GM23338 (cell line): ENCODE data around the gene TMEM178B.

Source experiments
- CREB1 ChIP-seq: fragments of 250-450 bp; sonication (Bioruptor Pico); IDR thresholded peaks from 2 replicates; pipeline ENCODE4 v1.5.0; 2020; ENCODE audit warnings: low read depth, mild to moderate bottlenecking, moderate library complexity
- EZH2 ChIP-seq: fragments of 200-600 bp; sonication (generic); IDR thresholded peaks from one replicate; pipeline ENCODE4 v1.8.0; 2017; ENCODE audit warnings: antibody characterized with exemption, mild to moderate bottlenecking, low read depth; ENCODE audit not compliant: unreplicated experiment
- EZH2phosphoT487 ChIP-seq: fragments of 200-600 bp; sonication (generic); IDR thresholded peaks from one replicate; pipeline ENCODE4 v1.8.1; 2018; ENCODE audit warnings: antibody characterized with exemption; ENCODE audit not compliant: unreplicated experiment
- JUNB ChIP-seq: IDR thresholded peaks from one replicate; pipeline ENCODE4 v1.6.1; 2016; ENCODE audit warnings: antibody characterized with exemption; ENCODE audit not compliant: unreplicated experiment
- NANOG ChIP-seq: IDR thresholded peaks from 2 replicates; pipeline ENCODE4 v1.6.1; 2016; ENCODE audit warnings: antibody characterized with exemption, borderline replicate concordance
- POLR2AphosphoS5 ChIP-seq: IDR thresholded peaks from 2 replicates; pipeline ENCODE4 v1.6.1; 2016; ENCODE audit warnings: antibody characterized with exemption, low read depth
- STAT1 ChIP-seq: IDR thresholded peaks from one replicate; pipeline ENCODE4 v1.6.1; 2016; ENCODE audit warnings: antibody characterized with exemption; ENCODE audit not compliant: unreplicated experiment
- TF ChIP-seq, protein P1 (sequence below), 2 experiments: fragments of 200-600 bp in 1 of 2; sonication (generic) in 1 of 2; conservative IDR thresholded peaks; 2 replicates each; pipeline versions ENCODE4 v1.5.1 to v1.6.1; 2016 to 2017; ENCODE audit warnings: antibody characterized with exemption in 2 of 2, low read depth in 2 of 2, mild to moderate bottlenecking in 2 of 2, moderate library complexity in 1 of 2
- TF ChIP-seq, protein P2 (sequence below): IDR thresholded peaks from one replicate; pipeline ENCODE4 v1.6.1; 2018; ENCODE audit warnings: antibody characterized with exemption; ENCODE audit not compliant: unreplicated experiment
- TF ChIP-seq, protein P3 (sequence below): fragments of 250-450 bp; sonication (Bioruptor Pico); IDR thresholded peaks from 2 replicates; pipeline ENCODE4 v1.5.0; 2020; ENCODE audit warnings: mild to moderate bottlenecking, moderate library complexity

DNA sequence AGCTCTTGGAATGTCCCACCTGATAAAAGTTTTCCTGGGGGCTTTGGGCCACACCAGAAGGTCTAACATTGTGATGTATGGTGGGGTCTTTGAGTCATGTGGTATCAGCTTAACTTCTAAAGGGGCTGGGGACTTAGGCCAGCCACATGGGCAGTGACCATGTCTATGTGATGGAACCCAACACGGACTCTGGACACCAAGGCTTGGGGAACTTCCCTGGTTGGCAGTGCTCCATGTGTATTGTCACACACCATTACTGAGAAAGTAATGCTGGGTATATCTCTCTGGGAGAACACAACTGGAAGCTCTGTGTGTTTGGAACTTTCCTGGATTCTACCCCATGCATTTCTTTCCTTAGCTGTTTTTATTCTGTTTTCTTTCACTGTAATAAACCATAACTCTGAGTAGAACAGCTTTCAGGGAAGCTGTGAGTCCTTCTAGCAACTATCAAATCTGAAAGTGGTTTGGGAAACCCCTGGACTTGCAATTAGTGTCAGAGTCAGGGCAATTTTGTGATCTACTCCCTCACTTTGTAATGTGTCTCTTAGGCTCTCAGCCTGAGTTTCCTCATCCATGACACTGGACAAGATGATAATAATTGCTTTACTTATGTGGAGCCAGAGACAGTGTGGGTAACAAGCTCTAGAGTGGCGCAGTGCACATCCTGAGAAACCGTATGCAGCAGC lies 448.9 kb downstream of the TMEM178B start:
- TF ChIP-seq, protein P1, sequence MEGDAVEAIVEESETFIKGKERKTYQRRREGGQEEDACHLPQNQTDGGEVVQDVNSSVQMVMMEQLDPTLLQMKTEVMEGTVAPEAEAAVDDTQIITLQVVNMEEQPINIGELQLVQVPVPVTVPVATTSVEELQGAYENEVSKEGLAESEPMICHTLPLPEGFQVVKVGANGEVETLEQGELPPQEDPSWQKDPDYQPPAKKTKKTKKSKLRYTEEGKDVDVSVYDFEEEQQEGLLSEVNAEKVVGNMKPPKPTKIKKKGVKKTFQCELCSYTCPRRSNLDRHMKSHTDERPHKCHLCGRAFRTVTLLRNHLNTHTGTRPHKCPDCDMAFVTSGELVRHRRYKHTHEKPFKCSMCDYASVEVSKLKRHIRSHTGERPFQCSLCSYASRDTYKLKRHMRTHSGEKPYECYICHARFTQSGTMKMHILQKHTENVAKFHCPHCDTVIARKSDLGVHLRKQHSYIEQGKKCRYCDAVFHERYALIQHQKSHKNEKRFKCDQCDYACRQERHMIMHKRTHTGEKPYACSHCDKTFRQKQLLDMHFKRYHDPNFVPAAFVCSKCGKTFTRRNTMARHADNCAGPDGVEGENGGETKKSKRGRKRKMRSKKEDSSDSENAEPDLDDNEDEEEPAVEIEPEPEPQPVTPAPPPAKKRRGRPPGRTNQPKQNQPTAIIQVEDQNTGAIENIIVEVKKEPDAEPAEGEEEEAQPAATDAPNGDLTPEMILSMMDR (conservative IDR thresholded peaks at IDR 0.05; ENCODE audit: low read depth in 2 of 2): no peak
- TF ChIP-seq POLR2AphosphoS5 (no peak), EZH2phosphoT487 (no peak), EZH2 (no peak), CREB1 (CRISPR knock-in tag) (no peak), STAT1 (no peak), JUNB (no peak), NANOG (no peak)
- TF ChIP-seq, protein P2, sequence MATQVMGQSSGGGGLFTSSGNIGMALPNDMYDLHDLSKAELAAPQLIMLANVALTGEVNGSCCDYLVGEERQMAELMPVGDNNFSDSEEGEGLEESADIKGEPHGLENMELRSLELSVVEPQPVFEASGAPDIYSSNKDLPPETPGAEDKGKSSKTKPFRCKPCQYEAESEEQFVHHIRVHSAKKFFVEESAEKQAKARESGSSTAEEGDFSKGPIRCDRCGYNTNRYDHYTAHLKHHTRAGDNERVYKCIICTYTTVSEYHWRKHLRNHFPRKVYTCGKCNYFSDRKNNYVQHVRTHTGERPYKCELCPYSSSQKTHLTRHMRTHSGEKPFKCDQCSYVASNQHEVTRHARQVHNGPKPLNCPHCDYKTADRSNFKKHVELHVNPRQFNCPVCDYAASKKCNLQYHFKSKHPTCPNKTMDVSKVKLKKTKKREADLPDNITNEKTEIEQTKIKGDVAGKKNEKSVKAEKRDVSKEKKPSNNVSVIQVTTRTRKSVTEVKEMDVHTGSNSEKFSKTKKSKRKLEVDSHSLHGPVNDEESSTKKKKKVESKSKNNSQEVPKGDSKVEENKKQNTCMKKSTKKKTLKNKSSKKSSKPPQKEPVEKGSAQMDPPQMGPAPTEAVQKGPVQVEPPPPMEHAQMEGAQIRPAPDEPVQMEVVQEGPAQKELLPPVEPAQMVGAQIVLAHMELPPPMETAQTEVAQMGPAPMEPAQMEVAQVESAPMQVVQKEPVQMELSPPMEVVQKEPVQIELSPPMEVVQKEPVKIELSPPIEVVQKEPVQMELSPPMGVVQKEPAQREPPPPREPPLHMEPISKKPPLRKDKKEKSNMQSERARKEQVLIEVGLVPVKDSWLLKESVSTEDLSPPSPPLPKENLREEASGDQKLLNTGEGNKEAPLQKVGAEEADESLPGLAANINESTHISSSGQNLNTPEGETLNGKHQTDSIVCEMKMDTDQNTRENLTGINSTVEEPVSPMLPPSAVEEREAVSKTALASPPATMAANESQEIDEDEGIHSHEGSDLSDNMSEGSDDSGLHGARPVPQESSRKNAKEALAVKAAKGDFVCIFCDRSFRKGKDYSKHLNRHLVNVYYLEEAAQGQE: no peak
- TF ChIP-seq, protein P3, sequence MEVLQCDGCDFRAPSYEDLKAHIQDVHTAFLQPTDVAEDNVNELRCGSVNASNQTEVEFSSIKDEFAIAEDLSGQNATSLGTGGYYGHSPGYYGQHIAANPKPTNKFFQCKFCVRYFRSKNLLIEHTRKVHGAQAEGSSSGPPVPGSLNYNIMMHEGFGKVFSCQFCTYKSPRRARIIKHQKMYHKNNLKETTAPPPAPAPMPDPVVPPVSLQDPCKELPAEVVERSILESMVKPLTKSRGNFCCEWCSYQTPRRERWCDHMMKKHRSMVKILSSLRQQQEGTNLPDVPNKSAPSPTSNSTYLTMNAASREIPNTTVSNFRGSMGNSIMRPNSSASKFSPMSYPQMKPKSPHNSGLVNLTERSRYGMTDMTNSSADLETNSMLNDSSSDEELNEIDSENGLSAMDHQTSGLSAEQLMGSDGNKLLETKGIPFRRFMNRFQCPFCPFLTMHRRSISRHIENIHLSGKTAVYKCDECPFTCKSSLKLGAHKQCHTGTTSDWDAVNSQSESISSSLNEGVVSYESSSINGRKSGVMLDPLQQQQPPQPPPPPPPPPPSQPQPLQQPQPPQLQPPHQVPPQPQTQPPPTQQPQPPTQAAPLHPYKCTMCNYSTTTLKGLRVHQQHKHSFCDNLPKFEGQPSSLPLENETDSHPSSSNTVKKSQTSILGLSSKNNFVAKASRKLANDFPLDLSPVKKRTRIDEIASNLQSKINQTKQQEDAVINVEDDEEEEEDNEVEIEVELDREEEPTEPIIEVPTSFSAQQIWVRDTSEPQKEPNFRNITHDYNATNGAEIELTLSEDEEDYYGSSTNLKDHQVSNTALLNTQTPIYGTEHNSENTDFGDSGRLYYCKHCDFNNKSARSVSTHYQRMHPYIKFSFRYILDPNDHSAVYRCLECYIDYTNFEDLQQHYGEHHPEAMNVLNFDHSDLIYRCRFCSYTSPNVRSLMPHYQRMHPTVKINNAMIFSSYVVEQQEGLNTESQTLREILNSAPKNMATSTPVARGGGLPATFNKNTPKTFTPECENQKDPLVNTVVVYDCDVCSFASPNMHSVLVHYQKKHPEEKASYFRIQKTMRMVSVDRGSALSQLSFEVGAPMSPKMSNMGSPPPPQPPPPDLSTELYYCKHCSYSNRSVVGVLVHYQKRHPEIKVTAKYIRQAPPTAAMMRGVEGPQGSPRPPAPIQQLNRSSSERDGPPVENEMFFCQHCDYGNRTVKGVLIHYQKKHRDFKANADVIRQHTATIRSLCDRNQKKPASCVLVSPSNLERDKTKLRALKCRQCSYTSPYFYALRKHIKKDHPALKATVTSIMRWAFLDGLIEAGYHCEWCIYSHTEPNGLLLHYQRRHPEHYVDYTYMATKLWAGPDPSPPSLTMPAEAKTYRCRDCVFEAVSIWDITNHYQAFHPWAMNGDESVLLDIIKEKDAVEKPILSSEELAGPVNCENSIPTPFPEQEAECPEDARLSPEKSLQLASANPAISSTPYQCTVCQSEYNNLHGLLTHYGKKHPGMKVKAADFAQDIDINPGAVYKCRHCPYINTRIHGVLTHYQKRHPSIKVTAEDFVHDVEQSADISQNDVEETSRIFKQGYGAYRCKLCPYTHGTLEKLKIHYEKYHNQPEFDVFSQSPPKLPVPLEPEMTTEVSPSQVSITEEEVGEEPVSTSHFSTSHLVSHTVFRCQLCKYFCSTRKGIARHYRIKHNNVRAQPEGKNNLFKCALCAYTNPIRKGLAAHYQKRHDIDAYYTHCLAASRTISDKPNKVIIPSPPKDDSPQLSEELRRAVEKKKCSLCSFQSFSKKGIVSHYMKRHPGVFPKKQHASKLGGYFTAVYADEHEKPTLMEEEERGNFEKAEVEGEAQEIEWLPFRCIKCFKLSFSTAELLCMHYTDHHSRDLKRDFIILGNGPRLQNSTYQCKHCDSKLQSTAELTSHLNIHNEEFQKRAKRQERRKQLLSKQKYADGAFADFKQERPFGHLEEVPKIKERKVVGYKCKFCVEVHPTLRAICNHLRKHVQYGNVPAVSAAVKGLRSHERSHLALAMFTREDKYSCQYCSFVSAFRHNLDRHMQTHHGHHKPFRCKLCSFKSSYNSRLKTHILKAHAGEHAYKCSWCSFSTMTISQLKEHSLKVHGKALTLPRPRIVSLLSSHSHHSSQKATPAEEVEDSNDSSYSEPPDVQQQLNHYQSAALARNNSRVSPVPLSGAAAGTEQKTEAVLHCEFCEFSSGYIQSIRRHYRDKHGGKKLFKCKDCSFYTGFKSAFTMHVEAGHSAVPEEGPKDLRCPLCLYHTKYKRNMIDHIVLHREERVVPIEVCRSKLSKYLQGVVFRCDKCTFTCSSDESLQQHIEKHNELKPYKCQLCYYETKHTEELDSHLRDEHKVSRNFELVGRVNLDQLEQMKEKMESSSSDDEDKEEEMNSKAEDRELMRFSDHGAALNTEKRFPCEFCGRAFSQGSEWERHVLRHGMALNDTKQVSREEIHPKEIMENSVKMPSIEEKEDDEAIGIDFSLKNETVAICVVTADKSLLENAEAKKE (CRISPR knock-in tag): no peak
